Measurements from ENCODE around the gene EFNA4. TPM values are rescaled to one million over a fixed set of nuclear protein-coding genes. Genes with fewer than 3 reads are reported as not detected.
A peak's percentile ranks its signal among the peaks of the same experiment; 100 is the strongest.

Gene EFNA4
- total RNA-seq, 1 donor from 2014 or later, result 2.1 TPM

DNA sequence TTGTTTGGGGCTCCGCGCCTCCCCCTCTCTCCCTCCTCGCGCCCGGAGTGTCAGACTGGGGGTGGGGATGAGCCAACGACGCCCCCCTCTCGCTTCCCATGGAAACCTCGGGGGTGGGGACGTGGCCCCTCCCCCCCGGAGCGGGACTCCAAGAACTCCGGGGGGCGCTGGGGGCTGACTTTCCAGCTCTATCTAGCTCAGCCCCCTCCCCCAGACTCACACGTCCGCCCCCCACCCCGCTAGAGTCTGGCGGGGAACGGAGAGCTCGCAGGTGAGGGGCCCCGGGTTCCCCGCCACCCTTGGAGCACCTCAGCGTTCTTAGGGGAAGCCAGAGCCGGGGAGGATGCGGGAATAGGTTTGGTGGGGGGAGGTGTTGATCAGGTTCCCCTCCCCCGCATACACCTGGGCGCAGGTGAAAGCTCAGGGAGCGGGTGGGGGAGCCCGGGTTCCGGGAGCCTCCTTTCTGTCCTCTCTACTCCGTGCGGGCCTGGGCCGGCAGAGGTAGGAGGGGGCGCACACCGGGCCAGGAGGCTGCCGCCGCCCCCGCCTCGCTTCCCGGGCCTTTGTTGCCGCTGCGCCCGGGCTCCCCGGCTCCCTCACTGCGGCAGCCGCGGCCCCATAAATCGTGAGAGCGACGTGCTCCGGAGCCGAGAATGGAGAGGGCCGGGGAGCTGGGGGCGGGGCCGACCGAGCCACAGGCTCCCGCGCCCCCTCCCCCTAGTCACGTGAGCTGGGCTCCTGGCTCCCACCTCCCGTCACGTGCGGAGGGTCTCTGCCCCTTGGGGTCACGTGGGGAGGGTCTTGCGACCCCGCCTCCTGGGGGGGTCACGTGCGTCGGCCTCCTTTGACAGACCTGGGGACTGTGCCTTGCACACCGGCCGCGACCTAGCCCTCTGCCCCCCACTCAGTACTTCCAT lies 17.0 kb downstream of the EFNA4 start:
- intact Hi-C loops (cut with DNase I), result loop anchor here (10.0 kb wide), 1 partner anchor 596 kb away; no protein-coding TSS in a partner anchor
- ATAC-seq, result no peak
- no peak for DNase-seq (ENCODE audit: missing footprints)

- intact Hi-C loops (cut with DNase I), result loop anchor here (10.0 kb wide), 1 partner anchor 597 kb away; no protein-coding TSS in a partner anchor
- ATAC-seq, result no peak
- no peak for DNase-seq (ENCODE audit: missing footprints)
Measured at GRCh38 chr1:155081472-155082300, 18.1 kb downstream of the EFNA4 start.

- DNase-seq (ENCODE audit: missing footprints), result no peak
- ATAC-seq, result no peak
- intact Hi-C loops (cut with DNase I), result loop anchor here (10.0 kb wide), 1 partner anchor 598 kb away; no protein-coding TSS in a partner anchor
Measured at GRCh38 chr1:155082301-155083051, 18.9 kb downstream of the EFNA4 start.

DNA sequence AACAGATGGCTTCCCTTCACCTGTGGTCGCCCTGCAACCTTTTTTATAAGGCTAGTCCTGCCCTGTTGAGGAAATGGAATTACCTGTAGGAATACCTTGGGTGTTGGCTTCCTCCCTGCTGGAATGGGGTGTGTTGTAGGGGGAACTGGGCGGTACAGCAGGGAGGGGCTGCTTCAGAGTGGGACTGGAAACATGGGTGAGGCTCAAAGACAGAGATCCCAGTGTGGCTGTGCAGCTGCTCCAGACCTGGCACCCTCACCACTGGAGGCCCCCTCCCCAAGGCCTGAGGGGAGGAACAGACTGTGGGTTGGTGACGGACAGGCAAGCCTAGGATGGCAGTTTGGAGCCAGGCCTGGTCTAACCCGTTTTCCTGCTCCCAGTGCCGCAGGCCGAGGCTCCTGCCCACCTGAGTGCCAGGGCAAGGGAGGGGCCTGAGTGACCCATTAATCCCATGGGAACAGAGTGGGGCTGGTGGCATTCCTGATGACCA lies 19.6 kb downstream of the EFNA4 start:
- DNase-seq (ENCODE audit: missing footprints) (no peak), ATAC-seq (no peak)
- intact Hi-C loops (cut with DNase I), result loop anchor here (10.0 kb wide), 1 partner anchor 598 kb away; no protein-coding TSS in a partner anchor

- intact Hi-C loops (cut with DNase I), result loop anchor here (1.0 to 10.0 kb wide), 4 partner anchors 21 to 599 kb away; partner anchors contain the start of gene EFNA4
- DNase-seq (ENCODE audit: missing footprints) (no peak), ATAC-seq (peak; percentile 0)
Measured at GRCh38 chr1:155083865-155084721, 20.6 kb downstream of the EFNA4 start.

- intact Hi-C loops (cut with DNase I), result loop anchor here (1.0 to 10.0 kb wide), 4 partner anchors 22 to 600 kb away; partner anchors contain the start of gene EFNA4
- ATAC-seq (peak; percentile 92), DNase-seq (ENCODE audit: missing footprints) (peak; percentile 99)
Measured at GRCh38 chr1:155084722-155085503, 21.4 kb downstream of the EFNA4 start.

- ATAC-seq, result peak; percentile 20
- intact Hi-C loops (cut with DNase I), result loop anchor here (2.0 to 10.0 kb wide), 3 partner anchors 23 to 601 kb away; partner anchors contain the start of gene EFNA4
- peak; percentile 78 for DNase-seq (ENCODE audit: missing footprints)
Measured at GRCh38 chr1:155085504-155086127, 22.1 kb downstream of the EFNA4 start.

DNA sequence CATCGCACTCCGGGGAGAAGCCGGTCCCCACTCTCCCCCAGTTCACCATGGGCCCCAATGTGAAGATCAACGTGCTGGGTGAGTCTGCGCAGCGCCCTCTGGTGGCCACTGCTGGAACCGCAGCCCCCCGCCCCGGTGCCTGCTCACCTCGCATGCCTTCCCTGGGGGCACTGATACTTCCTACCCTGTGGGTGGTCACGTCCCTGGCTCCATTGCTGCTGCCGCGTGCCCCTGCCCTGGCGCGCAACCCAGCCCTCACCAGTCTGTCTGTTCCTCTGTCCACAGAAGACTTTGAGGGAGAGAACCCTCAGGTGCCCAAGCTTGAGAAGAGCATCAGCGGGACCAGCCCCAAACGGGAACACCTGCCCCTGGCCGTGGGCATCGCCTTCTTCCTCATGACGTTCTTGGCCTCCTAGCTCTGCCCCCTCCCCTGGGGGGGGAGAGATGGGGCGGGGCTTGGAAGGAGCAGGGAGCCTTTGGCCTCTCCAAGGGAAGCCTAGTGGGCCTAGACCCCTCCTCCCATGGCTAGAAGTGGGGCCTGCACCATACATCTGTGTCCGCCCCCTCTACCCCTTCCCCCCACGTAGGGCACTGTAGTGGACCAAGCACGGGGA lies 22.7 kb downstream of the EFNA4 start:
- peak; percentile 15 for ATAC-seq
- intact Hi-C loops (cut with DNase I), result loop anchor here (10.0 kb wide), 1 partner anchor 601 kb away; no protein-coding TSS in a partner anchor

DNA sequence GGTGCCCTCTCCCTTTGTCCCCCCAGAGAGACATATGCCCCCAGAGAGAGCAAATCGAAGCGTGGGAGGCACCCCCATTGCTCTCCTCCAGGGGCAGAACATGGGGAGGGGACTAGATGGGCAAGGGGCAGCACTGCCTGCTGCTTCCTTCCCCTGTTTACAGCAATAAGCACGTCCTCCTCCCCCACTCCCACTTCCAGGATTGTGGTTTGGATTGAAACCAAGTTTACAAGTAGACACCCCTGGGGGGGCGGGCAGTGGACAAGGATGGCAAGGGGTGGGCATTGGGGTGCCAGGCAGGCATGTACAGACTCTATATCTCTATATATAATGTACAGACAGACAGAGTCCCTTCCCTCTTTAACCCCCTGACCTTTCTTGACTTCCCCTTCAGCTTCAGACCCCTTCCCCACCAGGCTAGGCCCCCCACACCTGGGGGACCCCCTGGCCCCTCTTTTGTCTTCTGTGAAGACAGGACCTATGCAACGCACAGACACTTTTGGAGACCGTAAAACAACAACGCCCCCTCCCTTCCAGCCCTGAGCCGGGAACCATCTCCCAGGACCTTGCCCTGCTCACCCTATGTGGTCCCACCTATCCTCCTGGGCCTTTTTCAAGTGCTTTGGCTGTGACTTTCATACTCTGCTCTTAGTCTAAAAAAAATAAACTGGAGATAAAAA lies 23.5 kb downstream of the EFNA4 start:
- DNase-seq (ENCODE audit: missing footprints), result no peak
- intact Hi-C loops (cut with DNase I), result loop anchor here (10.0 kb wide), 1 partner anchor 602 kb away; no protein-coding TSS in a partner anchor
- ATAC-seq, result no peak

More for the DNA sequence above, 22.7 kb downstream of the EFNA4 start:
- DNase-seq (ENCODE audit: missing footprints), result peak; percentile 80

- DNase-seq (ENCODE audit: missing footprints) (peak; percentile 91), ATAC-seq (peak; percentile 56)
- intact Hi-C loops (cut with DNase I), result loop anchor here (1.0 kb wide), 1 partner anchor 77 kb away; no protein-coding TSS in a partner anchor
Measured at GRCh38 chr1:155091071-155092051, 27.8 kb downstream of the EFNA4 start.

GRCh38 chr1:155092131-155092530 lies 28.6 kb downstream of the EFNA4 start:
- intact Hi-C loops (cut with DNase I), result no loop called here
- DNase-seq (ENCODE audit: missing footprints) (no peak), ATAC-seq (no peak)

- ATAC-seq, result no peak
- no peak for DNase-seq (ENCODE audit: missing footprints)
- intact Hi-C loops (cut with DNase I), result no loop called here
Measured at GRCh38 chr1:155092641-155093040, 29.1 kb downstream of the EFNA4 start.

DNA sequence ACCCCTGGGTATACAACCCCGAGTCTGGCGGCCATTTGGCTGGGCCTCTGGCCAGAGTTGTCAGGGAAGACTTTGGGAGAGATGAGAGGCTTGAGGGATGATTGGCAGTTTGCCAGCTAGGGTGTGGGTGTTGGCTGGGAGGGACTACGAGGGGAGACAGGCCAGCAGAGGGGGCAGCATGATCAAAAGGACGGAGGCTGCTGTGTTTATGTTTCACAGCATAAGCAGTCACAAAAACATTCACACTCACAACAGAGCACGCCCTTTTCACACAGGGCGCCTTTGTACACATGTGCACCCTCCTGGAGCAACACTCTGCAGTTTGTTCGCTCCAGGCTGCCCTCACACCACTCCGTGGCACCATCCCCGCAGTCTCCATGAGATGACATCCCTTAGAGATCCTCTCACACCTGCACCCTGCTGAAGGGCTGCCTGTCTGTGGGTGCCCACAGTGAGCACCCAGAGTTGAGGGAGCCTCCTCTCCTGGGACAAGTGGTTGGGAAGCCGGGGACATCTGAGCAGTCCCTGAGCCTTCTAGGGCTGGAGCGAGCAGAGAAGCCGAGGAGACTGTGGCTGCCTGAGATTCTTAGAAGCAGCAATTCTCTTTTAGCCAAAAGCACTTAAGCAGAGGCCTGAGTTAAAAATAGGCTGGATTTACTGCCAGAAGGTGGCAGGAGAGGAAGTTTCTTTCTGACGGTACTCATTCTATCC lies 30.5 kb downstream of the EFNA4 start:
- intact Hi-C loops (cut with DNase I), result loop anchor here (2.0 kb wide), 1 partner anchor 33 kb away; the partner anchor contains the start of gene EFNA1
- ATAC-seq (peak; percentile 45), DNase-seq (ENCODE audit: missing footprints) (no peak)
